Neural cell (in vitro differentiated cells): Measurements from ENCODE around the gene GNB1. TPM values are rescaled to one million over a fixed set of nuclear protein-coding genes. Genes with fewer than 3 reads are reported as not detected.

Experiments used
- H2AFZ ChIP-seq: fragments of 200-600, 300-800 bp; sonication (generic), shearing (Covaris generic); 2 replicates; pipeline ENCODE4 v1.6.0; 2014; ENCODE audit warnings: low read depth, mild to moderate bottlenecking, antibody characterized with exemption, low read length, moderate library complexity
- H3F3A ChIP-seq: fragments of 200-600 bp; shearing (Covaris generic); 2 replicates; pipeline ENCODE4 v1.6.1; 2016; ENCODE audit warnings: mild to moderate bottlenecking, moderate library complexity, mixed read lengths, antibody characterized with exemption, low read length; ENCODE audit not compliant: insufficient read depth, poor library complexity, severe bottlenecking
- H3K27ac ChIP-seq: fragments of 200-600, 300-800 bp; sonication (generic), shearing (Covaris generic); 2 replicates; pipeline ENCODE4 v1.5.1; 2014; ENCODE audit warnings: mild to moderate bottlenecking, low read length, moderate library complexity
- H3K27me3 ChIP-seq: fragments of 300-800, 200-600 bp; sonication (generic), shearing (Covaris generic); 2 replicates; pipeline ENCODE4 v1.6.0; 2014; ENCODE audit warnings: mild to moderate bottlenecking, low read depth, low read length, moderate library complexity; ENCODE audit not compliant: insufficient read depth
- H3K36me3 ChIP-seq: fragments of 300-800, 200-600 bp; sonication (generic), shearing (Covaris generic); 2 replicates; pipeline ENCODE4 v1.5.1; 2014; ENCODE audit warnings: mild to moderate bottlenecking, antibody characterized with exemption, low read length, moderate library complexity; ENCODE audit not compliant: insufficient read depth
- H3K4me2 ChIP-seq: fragments of 300-800, 200-600 bp; sonication (generic), shearing (Covaris generic); 2 replicates; pipeline ENCODE4 v1.6.0; 2014; ENCODE audit warnings: mild to moderate bottlenecking, low read length
- H3K4me3 ChIP-seq: fragments of 300-800, 200-600 bp; sonication (generic), shearing (Covaris generic); 2 replicates; pipeline ENCODE4 v1.5.1; 2014; ENCODE audit warnings: mild to moderate bottlenecking, low read length, moderate library complexity
- H3K79me2 ChIP-seq: fragments of 200-600 bp; shearing (Covaris generic); replicated peaks from 2 replicates; pipeline ENCODE4 v1.6.0; 2014; ENCODE audit warnings: mild to moderate bottlenecking, low read length, moderate library complexity; ENCODE audit not compliant: insufficient read depth
- H3K9ac ChIP-seq: fragments of 300-800, 200-600 bp; sonication (generic), shearing (Covaris generic); 2 replicates; pipeline ENCODE4 v1.6.1; 2016; ENCODE audit warnings: mild to moderate bottlenecking, low read length, mixed read lengths
- H3K9me2 ChIP-seq: fragments of 200-600 bp; shearing (Covaris generic); 2 replicates; pipeline ENCODE4 v1.6.1; 2016; ENCODE audit warnings: mild to moderate bottlenecking, low read length, mixed read lengths; ENCODE audit not compliant: insufficient read depth
- H3K9me3 ChIP-seq: fragments of 200-600, 300-800 bp; sonication (generic), shearing (Covaris generic); 2 replicates; pipeline ENCODE4 v1.6.1; 2016; ENCODE audit warnings: mild to moderate bottlenecking, mixed run types, low read length, moderate library complexity, mixed read lengths
- H4K20me1 ChIP-seq: fragments of 200-600 bp; shearing (Covaris generic); 2 replicates; pipeline ENCODE4 v1.6.1; 2016; ENCODE audit warnings: mild to moderate bottlenecking, mixed run types; ENCODE audit not compliant: insufficient read depth
- EP300 ChIP-seq: fragments of 450-650 bp; conservative IDR thresholded peaks from 2 replicates; pipeline ENCODE4 v1.6.1; 2014; ENCODE audit warnings: antibody characterized with exemption, mild to moderate bottlenecking, moderate library complexity; ENCODE audit not compliant: poor library complexity, severe bottlenecking
- EZH2 ChIP-seq: fragments of 200-600, 300-800 bp; shearing (Covaris generic), sonication (generic); IDR thresholded peaks from 2 replicates; pipeline ENCODE4 v1.6.1; 2014; ENCODE audit warnings: antibody characterized with exemption, low read length, borderline replicate concordance, mild to moderate bottlenecking; ENCODE audit not compliant: insufficient read depth, poor library complexity, severe bottlenecking
- MXI1 ChIP-seq: fragments of 450-650 bp; conservative IDR thresholded peaks from 2 replicates; pipeline ENCODE4 v1.6.1; 2014; ENCODE audit warnings: antibody characterized with exemption, mild to moderate bottlenecking; ENCODE audit not compliant: poor library complexity, severe bottlenecking
- POLR2AphosphoS5 ChIP-seq: IDR thresholded peaks from 2 replicates; pipeline ENCODE4 v1.6.1; 2012
- RAD21 ChIP-seq: fragments of 450-650 bp; conservative IDR thresholded peaks from 2 replicates; pipeline ENCODE4 v1.6.1; 2014; ENCODE audit warnings: antibody characterized with exemption, mild to moderate bottlenecking, moderate library complexity
- SMC3 ChIP-seq: fragments of 450-650 bp; conservative IDR thresholded peaks from 2 replicates; pipeline ENCODE4 v1.6.1; 2014; ENCODE audit warnings: antibody characterized with exemption, mild to moderate bottlenecking, moderate library complexity; ENCODE audit not compliant: poor library complexity
- TAF1 ChIP-seq: IDR thresholded peaks from 2 replicates; pipeline ENCODE4 v1.6.1; 2012; ENCODE audit warnings: low read depth
- polyA plus RNA-seq: library from polyadenylated mRNA; depleted of rRNA; stranded (reverse); fragments of >200 nt; gene quantifications from 2 replicates; pipeline ENCODE4 v1.2.3, GENCODE V29; 2014
- TF ChIP-seq, protein P1 (sequence below): IDR thresholded peaks from 2 replicates; pipeline ENCODE4 v1.6.1; 2012; ENCODE audit warnings: borderline replicate concordance
- TF ChIP-seq, protein P2 (sequence below): fragments of 450-650 bp; IDR thresholded peaks from 2 replicates; pipeline ENCODE4 v1.5.1; 2014; ENCODE audit warnings: antibody characterized with exemption, mild to moderate bottlenecking, moderate library complexity; ENCODE audit not compliant: poor library complexity, severe bottlenecking

The GNB1 gene
- polyA plus RNA-seq, 1 donor from 2014 or later = 325 TPM

DNA sequence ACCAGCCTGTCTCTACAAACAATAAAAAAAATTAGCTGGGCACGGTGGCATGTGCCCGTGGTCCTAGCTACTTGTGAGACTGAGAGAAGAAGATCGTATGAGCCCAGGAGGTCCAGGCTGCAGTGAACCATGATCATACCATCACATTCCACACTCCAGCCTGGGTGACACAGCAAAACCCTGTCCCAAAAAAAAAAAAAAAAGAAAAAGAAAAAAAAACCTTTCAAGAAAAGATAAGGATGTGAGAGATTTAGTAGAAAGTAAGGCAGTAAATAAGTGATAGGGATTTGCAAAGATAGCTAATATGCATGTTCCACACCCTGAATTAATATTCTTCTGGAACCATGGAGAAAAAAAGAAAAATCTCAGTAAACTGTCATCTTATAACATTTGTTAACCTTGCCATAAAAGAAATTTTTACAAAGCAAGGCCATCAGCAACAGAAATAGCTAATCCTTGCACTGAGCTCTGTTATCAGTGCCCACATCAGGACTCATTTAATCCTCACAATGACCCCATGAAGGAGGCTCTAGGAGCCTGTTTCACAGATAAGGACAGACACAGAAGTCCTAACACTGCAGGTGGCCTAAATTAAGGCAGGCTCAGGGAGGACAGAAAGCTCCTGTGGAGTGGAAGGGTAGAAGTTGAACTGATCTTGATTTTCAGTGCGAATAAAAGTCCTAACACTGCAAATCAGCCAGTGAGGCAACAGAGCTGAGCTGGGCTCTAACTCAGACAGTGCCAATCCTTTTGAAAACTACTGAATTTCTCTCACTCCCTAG is 7.6 kb downstream of the GNB1 start:
- TF ChIP-seq, protein P1, sequence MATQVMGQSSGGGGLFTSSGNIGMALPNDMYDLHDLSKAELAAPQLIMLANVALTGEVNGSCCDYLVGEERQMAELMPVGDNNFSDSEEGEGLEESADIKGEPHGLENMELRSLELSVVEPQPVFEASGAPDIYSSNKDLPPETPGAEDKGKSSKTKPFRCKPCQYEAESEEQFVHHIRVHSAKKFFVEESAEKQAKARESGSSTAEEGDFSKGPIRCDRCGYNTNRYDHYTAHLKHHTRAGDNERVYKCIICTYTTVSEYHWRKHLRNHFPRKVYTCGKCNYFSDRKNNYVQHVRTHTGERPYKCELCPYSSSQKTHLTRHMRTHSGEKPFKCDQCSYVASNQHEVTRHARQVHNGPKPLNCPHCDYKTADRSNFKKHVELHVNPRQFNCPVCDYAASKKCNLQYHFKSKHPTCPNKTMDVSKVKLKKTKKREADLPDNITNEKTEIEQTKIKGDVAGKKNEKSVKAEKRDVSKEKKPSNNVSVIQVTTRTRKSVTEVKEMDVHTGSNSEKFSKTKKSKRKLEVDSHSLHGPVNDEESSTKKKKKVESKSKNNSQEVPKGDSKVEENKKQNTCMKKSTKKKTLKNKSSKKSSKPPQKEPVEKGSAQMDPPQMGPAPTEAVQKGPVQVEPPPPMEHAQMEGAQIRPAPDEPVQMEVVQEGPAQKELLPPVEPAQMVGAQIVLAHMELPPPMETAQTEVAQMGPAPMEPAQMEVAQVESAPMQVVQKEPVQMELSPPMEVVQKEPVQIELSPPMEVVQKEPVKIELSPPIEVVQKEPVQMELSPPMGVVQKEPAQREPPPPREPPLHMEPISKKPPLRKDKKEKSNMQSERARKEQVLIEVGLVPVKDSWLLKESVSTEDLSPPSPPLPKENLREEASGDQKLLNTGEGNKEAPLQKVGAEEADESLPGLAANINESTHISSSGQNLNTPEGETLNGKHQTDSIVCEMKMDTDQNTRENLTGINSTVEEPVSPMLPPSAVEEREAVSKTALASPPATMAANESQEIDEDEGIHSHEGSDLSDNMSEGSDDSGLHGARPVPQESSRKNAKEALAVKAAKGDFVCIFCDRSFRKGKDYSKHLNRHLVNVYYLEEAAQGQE = no peak
- no peak for TF ChIP-seq EP300
- no peak for TF ChIP-seq RAD21
- TF ChIP-seq EZH2 = no peak
- TF ChIP-seq, protein P2, sequence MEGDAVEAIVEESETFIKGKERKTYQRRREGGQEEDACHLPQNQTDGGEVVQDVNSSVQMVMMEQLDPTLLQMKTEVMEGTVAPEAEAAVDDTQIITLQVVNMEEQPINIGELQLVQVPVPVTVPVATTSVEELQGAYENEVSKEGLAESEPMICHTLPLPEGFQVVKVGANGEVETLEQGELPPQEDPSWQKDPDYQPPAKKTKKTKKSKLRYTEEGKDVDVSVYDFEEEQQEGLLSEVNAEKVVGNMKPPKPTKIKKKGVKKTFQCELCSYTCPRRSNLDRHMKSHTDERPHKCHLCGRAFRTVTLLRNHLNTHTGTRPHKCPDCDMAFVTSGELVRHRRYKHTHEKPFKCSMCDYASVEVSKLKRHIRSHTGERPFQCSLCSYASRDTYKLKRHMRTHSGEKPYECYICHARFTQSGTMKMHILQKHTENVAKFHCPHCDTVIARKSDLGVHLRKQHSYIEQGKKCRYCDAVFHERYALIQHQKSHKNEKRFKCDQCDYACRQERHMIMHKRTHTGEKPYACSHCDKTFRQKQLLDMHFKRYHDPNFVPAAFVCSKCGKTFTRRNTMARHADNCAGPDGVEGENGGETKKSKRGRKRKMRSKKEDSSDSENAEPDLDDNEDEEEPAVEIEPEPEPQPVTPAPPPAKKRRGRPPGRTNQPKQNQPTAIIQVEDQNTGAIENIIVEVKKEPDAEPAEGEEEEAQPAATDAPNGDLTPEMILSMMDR = no peak
- no peak for TF ChIP-seq MXI1
- no peak for TF ChIP-seq SMC3
- TF ChIP-seq TAF1 = no peak
- TF ChIP-seq POLR2AphosphoS5 = no peak
- no peak overlapping the region for H3K4me3 ChIP-seq
- no peak overlapping the region for H3K4me2 ChIP-seq
- no peaks in the 10 kb centered on the region for H3K36me3 ChIP-seq
- H3K27me3 ChIP-seq = no peaks in the 10 kb centered on the region
- no peak overlapping the region for H3K27ac ChIP-seq
- H3K9ac ChIP-seq = no peak overlapping the region
- peaks cover 94% of the 10 kb centered on the region for H3K79me2 ChIP-seq
- H3K9me2 ChIP-seq = no peaks in the 10 kb centered on the region
- H3F3A ChIP-seq = no peaks in the 10 kb centered on the region
- no peaks in the 10 kb centered on the region for H3K9me3 ChIP-seq
- H4K20me1 ChIP-seq = peaks cover 55% of the 10 kb centered on the region
- no peak overlapping the region for H2AFZ ChIP-seq

DNA sequence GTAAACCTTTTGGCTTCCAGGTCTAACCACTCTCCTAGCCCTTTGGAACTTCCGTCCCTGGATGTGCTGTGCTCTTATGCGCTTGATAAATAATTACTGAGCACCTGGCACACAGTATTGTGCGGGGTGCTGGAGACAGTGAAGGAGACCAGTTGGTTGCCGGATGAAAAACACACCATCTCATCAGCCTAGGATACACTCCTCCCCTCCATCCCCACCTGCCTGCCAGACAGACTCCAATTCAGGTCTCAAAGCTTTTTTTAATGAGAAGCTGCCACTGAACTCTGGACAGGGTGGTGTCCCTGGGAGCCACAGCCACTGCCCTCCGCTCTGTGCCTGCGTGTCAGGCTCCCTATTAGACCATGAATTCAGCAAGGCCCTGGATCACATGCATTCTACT is 9.2 kb downstream of the GNB1 start:
- H3K4me3 ChIP-seq = no peak overlapping the region

More for the DNA sequence above, 9.2 kb downstream of the GNB1 start:
- H4K20me1 ChIP-seq = peaks cover 51% of the 10 kb centered on the region
- H3K27me3 ChIP-seq = no peaks in the 10 kb centered on the region
- H3F3A ChIP-seq = no peaks in the 10 kb centered on the region
- no peak overlapping the region for H3K4me2 ChIP-seq
- peaks cover 93% of the 10 kb centered on the region for H3K79me2 ChIP-seq
- TF ChIP-seq MXI1 (no peak), TAF1 (no peak), EP300 (no peak), RAD21 (no peak), SMC3 (no peak), POLR2AphosphoS5 (no peak), EZH2 (no peak)
- TF ChIP-seq, protein P1 = no peak
- TF ChIP-seq, protein P2 = no peak
- no peaks in the 10 kb centered on the region for H3K9me3 ChIP-seq
- no peaks in the 10 kb centered on the region for H3K9me2 ChIP-seq
- H2AFZ ChIP-seq = no peak overlapping the region
- H3K27ac ChIP-seq = no peak overlapping the region
- no peaks in the 10 kb centered on the region for H3K36me3 ChIP-seq
- H3K9ac ChIP-seq = no peak overlapping the region
